GM21529 (cell line): Measurements from ENCODE around the gene KIRREL2.
"Not testable (repeated sequence)": the region's sequence is repeated elsewhere in the genome, so short reads cannot be mapped to it uniquely, and the experiment has no call there.

Source experiments
- ATAC-seq: cut with Tn5 transposase; IDR thresholded peaks from one replicate; pipeline ENCODE4 v1.9.1; 2021; ENCODE audit not compliant: unreplicated experiment

The KIRREL2 gene

DNA sequence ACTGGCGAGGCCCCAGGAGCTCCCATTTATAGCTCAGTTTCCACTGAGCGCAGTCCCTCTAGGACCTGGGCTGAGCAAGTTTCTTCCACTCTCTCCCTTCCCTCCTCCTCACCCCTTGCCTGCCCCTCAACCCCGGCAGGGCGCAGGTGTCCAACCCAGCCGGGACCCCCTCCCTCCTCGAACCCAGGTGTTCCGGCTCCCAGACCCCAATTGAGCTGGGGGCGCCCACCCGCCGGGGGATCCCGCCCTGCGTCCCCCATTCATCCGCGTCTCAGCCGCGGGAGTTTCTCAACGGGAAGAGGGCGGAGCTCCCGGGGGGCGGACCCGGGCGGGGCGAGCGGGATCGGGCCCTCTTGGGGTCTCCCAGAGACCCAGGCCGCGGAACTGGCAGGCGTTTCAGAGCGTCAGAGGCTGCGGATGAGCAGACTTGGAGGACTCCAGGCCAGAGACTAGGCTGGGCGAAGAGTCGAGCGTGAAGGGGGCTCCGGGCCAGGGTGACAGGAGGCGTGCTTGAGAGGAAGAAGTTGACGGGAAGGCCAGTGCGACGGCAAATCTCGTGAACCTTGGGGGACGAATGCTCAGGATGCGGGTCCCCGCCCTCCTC, at the start of gene KIRREL2:
Gene KIRREL2 (plus strand): TSS at position 366 of the 604 bp plus-strand sequence. CDS start 209 bp downstream, at position 575.
- ATAC-seq, result no peak

DNA sequence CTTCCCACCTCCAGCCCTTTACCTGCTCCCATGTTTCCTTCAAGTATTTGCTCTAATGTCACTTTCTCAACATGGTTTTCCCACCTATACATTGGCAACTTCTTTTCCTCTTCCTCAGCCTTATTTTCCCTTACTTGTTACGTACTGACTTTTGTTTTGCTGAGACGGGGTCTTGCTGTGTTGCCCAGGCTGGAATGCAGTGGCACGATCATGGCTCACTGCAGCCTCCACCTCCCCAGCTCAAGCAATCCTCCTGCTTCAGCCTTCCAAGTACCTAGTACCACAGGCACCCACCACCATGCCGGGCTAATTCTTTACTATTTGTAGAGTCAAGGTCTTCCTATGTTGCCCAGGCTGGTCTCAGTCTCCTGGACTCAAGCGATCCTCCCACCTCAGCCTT, 49.1 kb upstream of the KIRREL2 start:
- no peak for ATAC-seq

DNA sequence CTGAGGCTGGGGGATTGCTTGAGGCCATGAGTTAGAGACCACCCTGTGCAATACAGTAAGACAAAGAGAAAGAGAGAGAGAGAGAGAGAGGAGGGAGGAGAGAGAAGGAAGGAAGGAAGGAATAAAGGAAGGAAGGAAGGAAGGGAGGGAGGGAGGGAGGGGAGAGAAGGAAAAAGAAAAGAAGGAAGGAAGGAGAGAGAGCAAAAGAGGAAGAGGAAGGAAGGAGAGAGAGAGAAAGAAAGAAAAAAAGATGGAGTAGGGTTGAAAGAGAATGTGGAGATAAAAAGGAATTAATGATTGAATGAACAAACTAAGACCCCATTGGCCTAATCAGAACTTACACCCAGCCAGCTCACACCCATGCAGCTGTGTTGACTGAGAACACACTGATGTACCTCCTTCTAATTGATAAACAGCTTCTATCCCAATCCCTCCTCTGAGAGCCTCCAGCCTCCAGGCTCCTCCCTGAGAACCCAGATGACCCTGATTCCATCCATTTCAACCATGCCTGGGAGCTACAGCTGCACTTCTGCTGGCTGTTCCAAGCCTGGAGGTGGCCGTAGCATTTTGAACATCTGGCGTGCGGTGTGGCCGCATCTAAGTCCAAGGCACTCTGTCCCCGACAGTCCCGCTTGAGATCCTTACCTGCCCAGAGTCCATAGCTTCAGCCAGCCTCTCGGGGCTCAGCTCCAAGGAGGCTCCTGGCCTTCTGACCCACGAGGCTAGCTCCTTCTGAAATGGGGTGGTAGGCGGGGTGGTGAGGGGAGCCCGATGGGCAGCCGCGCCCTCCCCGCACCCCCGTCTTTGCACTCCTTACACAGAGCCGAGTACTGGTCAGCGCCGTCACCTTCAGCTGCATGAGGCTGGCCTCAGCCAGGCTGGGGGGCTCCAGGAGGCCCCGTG, 45.1 kb upstream of the KIRREL2 start:
- no peak for ATAC-seq

DNA sequence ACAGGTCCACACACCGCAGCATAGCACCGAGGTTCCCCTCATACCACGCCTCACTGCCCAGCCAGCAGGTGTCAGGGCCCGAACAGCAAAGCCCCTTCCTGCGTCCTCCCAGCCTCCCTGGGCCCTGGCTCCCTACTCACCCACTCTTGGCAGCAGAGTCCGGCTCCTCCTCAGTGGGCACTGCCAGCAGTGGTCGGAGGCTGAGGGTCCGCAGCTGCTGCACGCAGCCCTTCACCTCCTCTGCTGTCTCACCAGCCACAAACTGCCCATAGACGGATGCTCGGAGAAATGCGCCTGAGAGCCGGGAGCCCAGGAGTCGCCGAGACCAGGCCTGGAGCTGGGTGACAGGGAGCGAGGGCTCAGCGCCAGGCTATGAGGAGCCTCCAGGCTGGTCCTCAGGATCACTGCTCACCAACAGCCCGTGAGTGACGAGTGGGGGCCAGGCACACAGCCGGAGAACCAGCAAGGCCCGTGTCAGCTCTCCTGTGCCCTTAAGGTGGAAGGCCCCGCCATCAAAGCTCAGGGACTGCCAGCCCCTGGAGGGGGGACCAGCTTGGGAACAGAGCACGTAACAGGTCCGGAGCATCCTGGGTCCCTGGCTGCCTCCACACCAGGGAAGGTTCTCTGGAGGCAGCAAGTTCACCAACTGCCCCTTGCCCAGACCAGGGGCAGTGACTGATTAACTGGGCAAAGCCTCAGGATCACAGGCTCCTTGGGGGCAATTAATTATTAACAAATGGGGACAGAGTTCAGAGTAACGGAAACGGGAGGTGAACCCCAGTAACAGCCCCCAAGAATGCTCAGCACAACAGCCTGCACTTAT, 44.3 kb upstream of the KIRREL2 start, which contains the start of gene PRODH2:
Gene PRODH2 (minus strand): TSS at position 626 of the 823 bp plus-strand sequence. CDS start 40 bp downstream, at position 586.
- ATAC-seq, result no peak

DNA sequence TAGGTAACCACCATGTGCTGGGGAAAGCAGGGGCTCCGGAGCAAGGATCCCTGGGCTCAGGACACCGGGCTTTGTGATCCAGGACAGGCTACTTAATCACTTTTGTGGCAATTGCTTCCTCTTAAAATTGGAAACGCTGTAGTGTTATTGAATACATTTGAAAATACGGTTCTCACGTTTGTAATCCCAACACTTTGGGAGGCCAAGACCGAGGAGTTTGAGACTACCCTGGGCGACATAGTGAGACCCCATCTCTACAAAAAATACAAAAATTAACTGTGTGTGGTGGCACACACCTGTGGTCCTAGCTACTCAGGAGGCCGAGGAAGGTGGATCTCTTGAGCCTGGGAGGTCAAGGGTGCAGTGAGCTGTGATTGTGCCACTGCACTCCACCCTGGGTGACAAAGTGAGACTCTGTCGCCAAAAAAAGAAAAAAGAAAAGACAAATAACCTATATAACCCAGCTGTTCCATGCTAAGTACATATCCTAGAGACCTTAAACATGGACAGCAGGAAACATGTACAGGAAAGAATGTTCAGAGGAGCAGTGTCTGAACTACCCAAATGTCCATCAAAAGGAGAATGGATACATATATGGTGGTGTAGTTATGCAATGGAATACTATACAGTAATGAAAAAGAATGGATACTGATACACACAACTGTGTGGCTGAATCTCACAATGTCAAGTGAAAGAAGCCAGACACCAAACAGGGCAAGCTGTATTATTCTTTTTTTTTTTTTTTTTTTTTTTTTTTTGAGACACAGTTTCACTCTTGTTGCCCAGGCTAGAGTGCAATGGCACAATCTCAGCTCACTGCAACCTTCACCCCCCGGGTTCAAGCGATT, 43.4 kb upstream of the KIRREL2 start:
- ATAC-seq, result no peak

DNA sequence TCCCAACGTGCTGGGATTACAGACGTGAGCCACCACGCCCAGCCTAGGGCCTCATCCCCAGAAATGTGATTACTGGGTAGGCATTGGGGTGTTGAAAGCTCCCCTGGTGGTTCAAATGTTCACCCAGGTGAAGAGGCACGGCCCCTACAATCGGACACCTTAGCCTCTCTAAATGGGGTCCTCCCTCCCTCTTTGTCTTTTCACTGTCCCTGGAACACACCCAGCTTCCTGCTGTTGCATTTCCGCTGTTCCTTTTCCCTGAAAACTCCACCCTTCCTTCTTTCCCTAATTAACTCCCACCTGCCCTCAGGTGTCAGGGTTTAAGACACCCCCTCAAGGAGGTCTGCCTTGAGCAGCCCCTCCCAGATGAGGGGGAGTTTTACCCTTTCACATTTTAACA, 40.4 kb upstream of the KIRREL2 start:
- ATAC-seq, result no peak

DNA sequence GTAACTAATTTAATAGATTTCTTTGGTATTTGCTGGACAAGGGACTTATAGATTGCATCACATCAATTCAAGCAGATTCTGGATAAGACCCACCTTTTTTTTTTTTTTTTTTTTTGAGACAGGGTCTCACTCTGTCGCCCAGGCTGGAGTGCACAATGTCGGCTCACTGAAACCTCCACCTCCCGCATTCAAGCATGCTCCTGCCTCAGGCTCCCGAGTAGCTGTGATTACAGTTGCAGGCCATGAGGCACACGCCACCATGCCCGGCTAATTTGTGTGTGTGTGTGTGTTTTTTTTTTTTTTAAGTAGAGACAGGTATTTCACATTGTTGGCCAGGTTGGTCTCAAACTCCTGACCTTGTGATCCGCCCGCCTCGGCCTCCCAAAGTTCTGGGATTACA, 39.9 kb upstream of the KIRREL2 start:
- no peak for ATAC-seq

DNA sequence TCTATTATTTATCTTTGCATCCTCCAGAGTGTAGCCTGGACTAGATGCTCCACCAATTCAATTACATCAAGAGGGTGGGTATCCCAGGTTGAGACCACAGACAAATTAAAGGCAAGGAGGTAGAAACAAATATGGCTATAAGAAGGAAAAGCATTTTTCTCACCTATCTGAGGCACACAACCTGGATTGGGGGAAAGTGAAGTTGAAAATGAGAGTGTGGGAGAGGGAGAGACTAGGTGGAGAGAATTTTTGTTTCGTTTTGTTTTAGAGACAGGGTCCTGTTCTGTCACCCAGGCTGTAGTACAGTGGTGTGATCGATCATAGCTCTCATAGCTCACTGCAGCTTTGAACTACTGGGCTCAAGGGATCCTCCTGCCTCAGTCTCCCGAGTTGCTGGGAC, 38.3 kb upstream of the KIRREL2 start:
- no peak for ATAC-seq

DNA sequence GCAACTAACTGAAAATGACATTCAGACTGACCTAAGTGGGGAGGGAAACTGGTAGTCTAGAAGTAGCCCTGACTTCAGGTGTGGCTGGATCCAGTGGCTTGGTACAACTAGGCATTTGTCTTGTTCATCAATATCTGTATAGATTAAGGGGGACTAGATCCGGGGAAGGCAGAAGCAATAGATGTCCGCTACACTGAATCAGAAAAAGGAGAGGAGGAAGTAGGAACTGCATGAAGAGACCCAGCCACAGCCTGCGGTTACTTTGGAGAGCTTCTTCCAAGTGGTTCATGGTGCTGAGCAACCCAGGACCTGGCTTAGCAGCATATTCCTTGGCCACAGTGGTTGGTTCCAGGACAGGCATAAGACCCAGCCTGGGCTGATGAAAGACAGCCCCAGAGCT, 34.1 kb upstream of the KIRREL2 start:
- ATAC-seq, result no peak

DNA sequence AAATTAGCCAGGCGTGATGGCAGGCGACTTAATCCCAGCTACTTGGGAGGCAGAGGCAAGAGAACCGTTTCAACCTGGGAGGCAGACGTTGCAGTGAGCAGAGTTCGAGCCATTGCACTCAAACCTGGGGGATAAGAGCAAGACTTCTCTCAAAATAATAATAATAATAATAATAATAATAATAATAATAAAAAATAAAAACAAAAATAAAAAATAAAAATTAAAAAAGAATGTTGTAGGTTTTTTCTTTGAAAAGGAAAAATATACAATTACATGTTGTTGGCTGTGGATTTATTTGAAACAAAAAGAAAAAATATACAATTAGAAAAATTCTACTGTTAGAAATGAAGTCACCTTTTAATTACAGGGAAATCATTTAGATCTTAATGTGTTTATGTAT, 32.6 kb upstream of the KIRREL2 start:
- ATAC-seq, result no peak

DNA sequence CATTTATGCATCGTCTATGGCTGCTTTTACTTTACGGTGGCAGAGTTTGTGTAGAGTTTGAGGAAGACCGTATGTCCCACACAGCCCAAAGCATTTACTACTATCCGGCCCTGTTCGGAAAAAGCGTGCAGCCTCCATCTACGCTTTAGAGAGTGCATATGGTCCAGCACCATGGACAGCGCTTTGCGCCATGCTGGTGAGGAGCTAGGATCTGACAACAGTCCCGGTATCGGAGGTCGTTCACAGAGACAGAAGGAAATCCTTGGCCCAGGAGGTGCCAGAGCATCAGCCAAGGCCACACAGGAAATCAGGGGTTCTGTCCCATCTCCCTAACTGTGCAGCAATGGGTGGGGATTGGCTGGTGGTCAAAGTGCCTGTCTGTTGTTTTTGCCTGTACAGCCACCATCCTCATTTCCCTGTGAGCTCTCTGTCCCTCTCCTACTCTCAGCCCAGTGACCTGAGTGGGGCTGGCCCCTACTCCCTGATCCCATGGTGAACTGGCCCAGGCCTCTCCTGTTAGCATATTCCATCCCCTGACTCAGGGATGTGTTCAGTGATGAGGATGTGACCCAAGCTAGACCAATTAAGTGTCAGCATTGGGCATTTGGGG, 27.9 kb upstream of the KIRREL2 start:
- ATAC-seq, result no peak

DNA sequence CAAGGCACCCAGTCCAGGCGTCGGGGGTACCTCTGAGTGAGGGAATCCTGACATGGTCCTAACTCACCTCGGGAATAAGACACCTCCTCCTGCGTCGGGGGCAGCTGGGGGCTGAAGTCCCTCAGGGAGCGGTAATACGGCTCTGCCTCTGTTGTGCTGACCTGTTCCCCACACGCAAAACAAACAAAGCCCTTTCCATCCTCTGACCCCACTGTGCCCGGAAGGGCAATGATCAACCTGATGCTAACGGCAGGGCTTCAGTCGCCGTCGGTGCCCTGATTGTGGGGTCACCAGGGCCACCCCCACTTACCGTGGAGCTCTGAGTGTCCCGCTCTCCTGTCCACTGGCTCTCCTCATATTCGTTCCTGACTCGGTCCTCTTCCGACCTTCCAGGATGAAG, 25.7 kb upstream of the KIRREL2 start:
- ATAC-seq, result no peak

DNA sequence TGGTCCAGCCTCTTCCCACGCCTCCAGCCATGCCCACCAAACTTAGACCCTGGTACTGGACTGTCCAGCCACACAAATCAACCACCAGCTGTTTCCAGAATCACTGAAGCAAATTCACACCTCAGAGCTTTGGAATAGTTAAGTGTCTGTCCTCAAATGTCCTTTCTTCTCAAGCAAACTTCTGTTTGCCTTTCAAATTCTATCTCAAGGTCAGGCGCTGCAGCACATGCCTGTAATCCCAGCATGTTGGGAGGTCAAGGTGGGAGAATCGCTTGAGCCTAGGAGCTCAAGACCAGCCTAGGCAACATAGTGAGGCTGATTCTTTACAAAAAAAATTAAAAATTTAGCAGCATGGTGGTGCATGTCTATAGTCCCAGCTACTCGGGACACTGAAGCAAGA, 24.7 kb upstream of the KIRREL2 start:
- no peak for ATAC-seq

DNA sequence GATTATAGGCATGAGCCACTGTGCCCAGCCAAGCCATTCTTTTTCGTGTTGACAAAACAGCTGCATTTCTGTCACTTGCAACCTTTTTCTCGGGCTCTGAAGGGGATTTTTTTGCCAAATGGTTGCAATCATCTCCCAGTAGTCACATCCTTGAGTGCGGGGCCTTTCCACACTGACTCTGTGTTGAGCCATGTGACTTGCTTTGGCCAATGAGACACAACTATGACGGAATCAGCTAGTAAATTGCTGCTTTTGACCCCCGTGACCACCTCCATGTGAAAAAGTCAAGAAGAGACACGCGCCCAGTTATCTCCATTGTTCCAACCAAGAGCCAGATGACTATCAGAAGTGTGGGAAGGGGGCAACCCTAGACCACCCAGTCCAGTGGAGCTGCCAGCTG, 22.7 kb upstream of the KIRREL2 start:
- ATAC-seq, result no peak

DNA sequence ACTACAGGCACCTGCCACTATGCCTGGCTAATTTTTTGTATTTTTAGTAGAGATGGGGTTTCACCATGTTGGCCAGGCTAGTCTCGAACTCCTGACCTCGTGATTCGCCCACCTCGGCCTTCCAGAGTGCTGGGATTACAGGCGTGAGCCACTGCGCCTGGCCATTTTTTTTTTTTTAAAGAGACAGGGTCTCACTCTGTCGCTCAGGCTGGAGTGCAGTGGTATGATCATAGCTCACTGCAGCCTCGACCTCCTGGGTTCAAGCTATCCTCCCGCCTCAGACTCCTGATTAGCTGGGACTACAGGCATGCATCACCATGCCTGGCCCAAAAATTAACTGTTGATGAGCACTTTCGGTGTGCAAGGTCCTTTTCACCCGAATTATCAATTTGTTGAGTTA, 20.6 kb upstream of the KIRREL2 start:
- not testable (repeated sequence) for ATAC-seq

DNA sequence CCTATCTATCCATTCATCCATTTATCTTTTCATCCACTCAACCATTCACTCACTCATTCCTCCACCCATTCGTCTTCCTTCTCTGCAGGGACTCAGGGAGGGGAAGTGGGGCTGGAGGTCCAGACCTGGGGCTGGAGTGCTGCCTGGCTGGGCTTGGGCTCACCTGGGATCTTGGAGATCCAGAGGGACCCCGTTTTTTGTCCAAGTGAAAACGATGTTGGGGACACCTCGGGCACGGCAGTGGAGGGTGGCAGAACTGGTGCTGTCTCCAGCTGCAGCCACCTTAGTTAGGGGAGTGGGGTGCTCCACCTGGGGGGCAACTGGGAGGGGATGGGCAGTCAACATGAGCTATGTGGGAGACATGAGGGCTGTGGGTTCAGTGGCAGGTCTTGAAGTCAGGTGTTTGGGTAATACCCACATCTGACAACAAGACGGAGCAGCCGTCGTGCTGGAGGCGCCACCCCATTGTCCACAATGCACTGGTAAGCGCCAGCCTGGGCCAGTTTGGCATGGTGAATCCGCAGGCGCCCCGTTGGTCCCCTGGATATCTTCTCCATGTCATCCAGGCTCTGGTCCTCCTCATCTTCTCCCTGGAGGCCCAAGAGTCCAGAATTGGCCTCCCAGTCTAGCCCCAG, 14.6 kb upstream of the KIRREL2 start:
- ATAC-seq, result no peak

DNA sequence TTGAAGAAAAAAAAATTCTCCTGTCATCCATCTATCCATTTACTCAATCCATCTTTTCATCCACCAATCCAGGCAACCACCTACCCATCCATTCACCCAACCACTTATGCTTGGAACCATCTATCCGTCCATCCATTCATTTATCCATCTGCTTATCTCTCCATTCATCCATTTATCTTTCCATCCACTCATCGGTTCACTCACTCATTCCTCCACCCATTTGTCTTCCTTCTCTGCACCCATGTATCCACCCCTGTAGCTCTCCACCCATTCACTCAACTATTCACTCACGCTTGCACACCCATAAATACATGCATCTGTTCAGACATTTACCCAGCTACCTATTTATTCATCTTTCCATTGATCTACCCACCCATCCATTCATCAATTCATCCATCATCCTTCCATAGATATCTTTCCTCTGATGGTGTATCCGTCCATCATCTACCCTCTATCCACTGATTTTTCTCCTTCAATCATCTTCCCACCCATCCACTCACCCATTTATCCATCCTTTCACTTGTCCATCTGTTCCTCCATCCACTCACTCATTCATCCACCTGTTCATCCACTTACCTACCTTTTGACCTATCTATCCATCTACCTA, 13.9 kb upstream of the KIRREL2 start:
- no peak for ATAC-seq

DNA sequence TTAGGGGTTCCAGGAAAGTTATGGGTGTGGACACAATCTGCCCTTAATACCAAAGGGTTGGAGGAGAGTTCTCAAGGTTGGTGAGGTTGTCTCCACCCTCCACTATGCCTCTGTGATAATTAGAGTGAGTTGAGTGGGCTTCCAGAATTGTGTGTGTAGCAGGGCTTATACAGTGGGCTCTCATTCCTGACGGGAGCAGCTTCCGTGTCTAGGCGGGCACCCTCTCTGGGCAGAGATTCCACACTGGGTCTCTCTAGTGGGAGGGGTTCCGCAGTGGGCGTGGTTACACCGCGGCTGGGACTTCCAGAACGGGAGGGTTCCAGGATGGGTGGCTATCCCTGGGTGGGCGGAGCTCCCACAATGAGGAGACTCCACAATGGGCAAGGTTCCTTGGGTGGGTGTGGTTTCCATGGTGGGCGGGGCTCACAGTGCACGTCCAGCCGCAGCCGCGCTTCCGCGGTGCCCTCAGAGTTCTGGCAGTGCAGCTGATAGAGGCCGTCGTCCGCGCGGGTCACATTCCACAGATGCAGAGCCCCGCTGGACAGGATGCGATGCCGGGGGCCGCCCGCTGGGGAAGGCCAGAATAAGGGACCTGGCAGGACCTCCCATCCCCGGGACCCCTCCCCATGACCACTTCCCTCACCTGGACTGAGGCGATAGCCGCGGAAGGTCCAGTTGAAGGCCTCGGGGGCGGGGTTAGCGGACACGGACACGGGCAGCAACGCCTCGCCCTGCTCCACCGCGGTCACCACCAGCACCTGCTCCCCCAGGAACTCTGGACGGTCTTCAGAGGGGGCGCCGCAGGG, 12.8 kb upstream of the KIRREL2 start:
- no peak for ATAC-seq
